Activated CD8-positive, alpha-beta T cell treated with anti-CD3 and anti-CD28 coated beads for 36 hours (primary cell): ENCODE results near the gene PCDHGA9. TPM values are rescaled to one million over a fixed set of nuclear protein-coding genes. Genes with fewer than 3 reads are reported as not detected.
"Not testable (repeated sequence)": the region's sequence is repeated elsewhere in the genome, so short reads cannot be mapped to it uniquely, and the experiment has no call there.

Experiments used
- ATAC-seq: fragments of 200-7000 bp; cut with Tn5 transposase; one replicate; pipeline ENCODE4 v1.10.0; 2021; ENCODE audit warnings: mild to moderate bottlenecking, moderate library complexity
- CTCF ChIA-PET: fragments of 350-600 bp; sonication (Branson Sonifier 250); formaldehyde crosslinking; loops from one replicate; lab custom pipeline; 2021; ENCODE audit warnings: antibody characterized with exemption; lab: Charles Lee
- POLR2A ChIA-PET: fragments of 350-600 bp; sonication (Branson Sonifier 250); formaldehyde crosslinking; loops from one replicate; lab custom pipeline; 2021; ENCODE audit warnings: antibody characterized with exemption; lab: Charles Lee
- DNase-seq: peaks from one replicate; pipeline ENCODE4 v3.0.0-alpha.2; 2020
- H3K27ac Mint-ChIP-seq: one replicate; pipeline ENCODE4 v1.8.0; 2021; ENCODE audit warnings: mild to moderate bottlenecking, mixed read lengths
- H3K27me3 Mint-ChIP-seq: one replicate; pipeline ENCODE4 v1.8.0; 2021; ENCODE audit warnings: mixed read lengths
- H3K36me3 Mint-ChIP-seq: one replicate; pipeline ENCODE4 v1.8.0; 2021; ENCODE audit warnings: low read depth, mixed read lengths
- H3K4me1 Mint-ChIP-seq: one replicate; pipeline ENCODE4 v1.8.0; 2021; ENCODE audit warnings: low read depth, mixed read lengths
- H3K4me3 Mint-ChIP-seq: one replicate; pipeline ENCODE4 v1.8.0; 2021; ENCODE audit warnings: mild to moderate bottlenecking, moderate library complexity, mixed read lengths
- H3K9me3 Mint-ChIP-seq: one replicate; pipeline ENCODE4 v1.8.0; 2021; ENCODE audit warnings: mixed read lengths
- intact Hi-C: fragments of 100-400 bp; cut with micrococcal nuclease; formaldehyde crosslinking; loops from one replicate; pipeline ENCODE4 v1.10.0; 2022
- total RNA-seq, 2 experiments: library from RNA; stranded (reverse); gene quantifications; one replicate each; pipeline ENCODE4 v1.2.3, GENCODE V29; 2021
- TF ChIP-seq, protein P1 (sequence below): fragments of 200-600 bp; IDR thresholded peaks from one replicate; pipeline ENCODE4 v1.8.0; 2022; ENCODE audit warnings: antibody characterized with exemption, mild to moderate bottlenecking

PCDHGA9 gene
- total RNA-seq, 2 experiments from 2014 or later, result 0.09 TPM; not detected in 1

DNA sequence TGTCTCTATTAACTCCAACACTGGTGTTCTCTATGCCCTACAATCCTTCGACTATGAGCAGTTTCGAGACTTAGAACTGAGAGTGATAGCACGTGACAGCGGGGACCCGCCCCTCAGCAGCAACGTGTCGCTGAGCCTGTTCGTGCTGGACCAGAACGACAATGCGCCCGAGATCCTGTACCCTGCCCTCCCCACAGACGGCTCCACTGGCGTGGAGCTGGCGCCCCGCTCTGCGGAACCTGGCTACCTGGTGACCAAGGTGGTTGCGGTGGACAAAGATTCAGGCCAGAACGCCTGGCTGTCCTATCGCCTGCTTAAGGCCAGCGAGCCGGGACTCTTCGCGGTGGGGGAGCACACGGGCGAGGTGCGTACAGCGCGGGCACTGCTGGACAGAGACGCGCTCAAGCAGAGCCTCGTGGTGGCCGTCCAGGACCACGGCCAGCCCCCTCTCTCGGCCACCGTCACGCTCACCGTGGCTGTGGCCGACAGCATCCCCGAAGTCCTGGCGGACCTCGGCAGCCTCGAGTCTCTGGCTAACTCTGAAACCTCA lies 20.2 kb downstream of the PCDHGA9 start:
- intact Hi-C loops, result no loop called here
- CTCF ChIA-PET, result interaction anchor here (0.7 to 2.7 kb wide), 2 partner anchors 91 to 135 kb away, joined by 3 to 19 read pairs; no protein-coding TSS in a partner anchor
- no peak overlapping the region for H3K27ac Mint-ChIP-seq

DNA sequence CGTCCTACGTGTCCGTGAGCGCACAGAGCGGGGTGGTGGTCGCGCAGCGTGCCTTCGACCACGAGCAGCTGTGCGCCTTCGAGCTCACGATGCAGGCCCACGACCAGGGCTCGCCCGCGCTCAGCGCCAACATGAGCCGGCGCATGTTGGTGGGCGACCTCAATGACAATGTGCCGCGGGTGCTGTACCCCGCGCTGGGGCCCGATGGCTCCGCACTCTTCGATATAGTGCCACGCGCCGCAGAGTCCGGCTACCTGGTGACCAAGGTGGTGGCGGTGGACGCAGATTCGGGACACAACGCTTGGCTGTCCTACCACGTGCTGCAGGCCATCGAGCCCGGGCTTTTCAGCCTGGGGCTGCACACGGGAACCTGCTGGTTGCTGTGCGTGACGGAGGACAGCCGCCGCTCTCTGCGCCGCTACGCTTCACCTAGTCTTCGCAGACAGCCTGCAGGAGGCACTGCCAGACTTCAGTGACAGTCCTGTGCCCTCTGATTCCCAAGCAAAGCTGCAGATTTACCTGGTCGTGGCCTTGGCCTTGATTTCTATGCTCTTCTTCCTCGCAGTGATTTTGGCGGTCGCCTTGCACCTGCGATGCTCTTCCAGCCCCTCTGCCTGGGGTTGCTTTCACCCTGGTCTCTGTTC lies 25.3 kb downstream of the PCDHGA9 start:
- POLR2A ChIA-PET, result no interaction called here
- DNase-seq (no peak), ATAC-seq (no peak)
- peaks cover 5% of the 10 kb centered on the region for H3K4me1 Mint-ChIP-seq
- peaks cover 23% of the 10 kb centered on the region for H3K36me3 Mint-ChIP-seq
- H3K4me3 Mint-ChIP-seq, result no peak overlapping the region
- peaks cover 21% of the 10 kb centered on the region for H3K9me3 Mint-ChIP-seq
- CTCF ChIA-PET, result interaction anchor here (1.0 to 1.4 kb wide), 3 partner anchors 9 to 53 kb away, joined by 3 to 4 read pairs (median 3); partner anchors contain the start of gene PCDHGB7
- intact Hi-C loops, result no loop called here
- H3K27ac Mint-ChIP-seq, result no peak overlapping the region
- H3K27me3 Mint-ChIP-seq, result peaks cover 67% of the 10 kb centered on the region
- TF ChIP-seq, protein P1, sequence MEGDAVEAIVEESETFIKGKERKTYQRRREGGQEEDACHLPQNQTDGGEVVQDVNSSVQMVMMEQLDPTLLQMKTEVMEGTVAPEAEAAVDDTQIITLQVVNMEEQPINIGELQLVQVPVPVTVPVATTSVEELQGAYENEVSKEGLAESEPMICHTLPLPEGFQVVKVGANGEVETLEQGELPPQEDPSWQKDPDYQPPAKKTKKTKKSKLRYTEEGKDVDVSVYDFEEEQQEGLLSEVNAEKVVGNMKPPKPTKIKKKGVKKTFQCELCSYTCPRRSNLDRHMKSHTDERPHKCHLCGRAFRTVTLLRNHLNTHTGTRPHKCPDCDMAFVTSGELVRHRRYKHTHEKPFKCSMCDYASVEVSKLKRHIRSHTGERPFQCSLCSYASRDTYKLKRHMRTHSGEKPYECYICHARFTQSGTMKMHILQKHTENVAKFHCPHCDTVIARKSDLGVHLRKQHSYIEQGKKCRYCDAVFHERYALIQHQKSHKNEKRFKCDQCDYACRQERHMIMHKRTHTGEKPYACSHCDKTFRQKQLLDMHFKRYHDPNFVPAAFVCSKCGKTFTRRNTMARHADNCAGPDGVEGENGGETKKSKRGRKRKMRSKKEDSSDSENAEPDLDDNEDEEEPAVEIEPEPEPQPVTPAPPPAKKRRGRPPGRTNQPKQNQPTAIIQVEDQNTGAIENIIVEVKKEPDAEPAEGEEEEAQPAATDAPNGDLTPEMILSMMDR, result no peak

More for the DNA sequence above, 20.2 kb downstream of the PCDHGA9 start:
- H3K27me3 Mint-ChIP-seq, result peaks cover 78% of the 10 kb centered on the region
- DNase-seq (no peak), ATAC-seq (no peak)
- peaks cover 28% of the 10 kb centered on the region for H3K9me3 Mint-ChIP-seq
- TF ChIP-seq, protein P1, result no peak
- no peak overlapping the region for H3K4me3 Mint-ChIP-seq
- POLR2A ChIA-PET, result interaction anchor here (0.5 kb wide), 1 partner anchor 69 kb away, joined by 3 read pairs; no protein-coding TSS in a partner anchor
- peaks cover 26% of the 10 kb centered on the region for H3K36me3 Mint-ChIP-seq
- H3K4me1 Mint-ChIP-seq, result peaks cover 8% of the 10 kb centered on the region

DNA sequence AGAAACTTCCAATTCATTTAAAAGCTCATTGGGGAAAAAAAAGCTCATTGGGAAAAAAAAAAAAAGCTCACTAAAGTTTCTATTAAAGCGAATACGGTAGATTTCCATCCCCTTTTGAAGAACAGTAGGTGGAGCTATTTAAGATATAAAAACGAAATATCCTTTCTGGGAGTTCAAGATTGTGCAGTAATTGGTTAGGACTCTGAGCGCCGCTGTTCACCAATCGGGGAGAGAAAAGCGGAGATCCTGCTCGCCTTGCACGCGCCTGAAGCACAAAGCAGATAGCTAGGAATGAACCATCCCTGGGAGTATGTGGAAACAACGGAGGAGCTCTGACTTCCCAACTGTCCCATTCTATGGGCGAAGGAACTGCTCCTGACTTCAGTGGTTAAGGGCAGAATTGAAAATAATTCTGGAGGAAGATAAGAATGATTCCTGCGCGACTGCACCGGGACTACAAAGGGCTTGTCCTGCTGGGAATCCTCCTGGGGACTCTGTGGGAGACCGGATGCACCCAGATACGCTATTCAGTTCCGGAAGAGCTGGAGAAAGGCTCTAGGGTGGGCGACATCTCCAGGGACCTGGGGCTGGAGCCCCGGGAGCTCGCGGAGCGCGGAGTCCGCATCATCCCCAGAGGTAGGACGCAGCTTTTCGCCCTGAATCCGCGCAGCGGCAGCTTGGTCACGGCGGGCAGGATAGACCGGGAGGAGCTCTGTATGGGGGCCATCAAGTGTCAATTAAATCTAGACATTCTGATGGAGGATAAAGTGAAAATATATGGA lies 27.9 kb downstream of the PCDHGA9 start, which contains the start of gene PCDHGA12:
Gene PCDHGA12 (plus strand): TSS at position 176 of the 782 bp plus-strand sequence. CDS start 253 bp downstream, at position 429.
- CTCF ChIA-PET, result interaction anchor here (0.7 to 4.3 kb wide), 40 partner anchors 10 to 253 kb away, joined by 3 to 40 read pairs (median 5); partner anchors contain the start of genes PCDHGA10, PCDHGA11, PCDHGA5 and PCDHGA8
- peaks cover 21% of the 10 kb centered on the region for H3K36me3 Mint-ChIP-seq
- intact Hi-C loops, result no loop called here
- no peak within 1 kb of the TSS for H3K27ac Mint-ChIP-seq
- peaks cover 22% of the 10 kb centered on the region for H3K9me3 Mint-ChIP-seq
- TF ChIP-seq, protein P1, result peak; percentile 36
- peaks cover 5% of the 10 kb centered on the region for H3K4me1 Mint-ChIP-seq
- peaks cover 58% of the 10 kb centered on the region for H3K27me3 Mint-ChIP-seq
- H3K4me3 Mint-ChIP-seq, result peak within 1 kb of the TSS; percentile 35
- ATAC-seq (peak; percentile 83), DNase-seq (peak; percentile 63)
- POLR2A ChIA-PET, result no interaction called here

DNA sequence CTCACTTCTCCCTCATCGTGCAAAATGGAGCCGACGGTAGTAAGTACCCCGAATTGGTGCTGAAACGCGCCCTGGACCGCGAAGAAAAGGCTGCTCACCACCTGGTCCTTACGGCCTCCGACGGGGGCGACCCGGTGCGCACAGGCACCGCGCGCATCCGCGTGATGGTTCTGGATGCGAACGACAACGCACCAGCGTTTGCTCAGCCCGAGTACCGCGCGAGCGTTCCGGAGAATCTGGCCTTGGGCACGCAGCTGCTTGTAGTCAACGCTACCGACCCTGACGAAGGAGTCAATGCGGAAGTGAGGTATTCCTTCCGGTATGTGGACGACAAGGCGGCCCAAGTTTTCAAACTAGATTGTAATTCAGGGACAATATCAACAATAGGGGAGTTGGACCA lies 28.7 kb downstream of the PCDHGA9 start:
- CTCF ChIA-PET, result interaction anchor here (1.4 to 4.3 kb wide), 18 partner anchors 11 to 135 kb away, joined by 3 to 40 read pairs (median 11); partner anchors contain the start of genes PCDHGA10, PCDHGA11, PCDHGA9 and PCDHGB3
- H3K9me3 Mint-ChIP-seq, result peaks cover 22% of the 10 kb centered on the region
- peak overlapping the region; percentile 35 for H3K4me3 Mint-ChIP-seq

DNA sequence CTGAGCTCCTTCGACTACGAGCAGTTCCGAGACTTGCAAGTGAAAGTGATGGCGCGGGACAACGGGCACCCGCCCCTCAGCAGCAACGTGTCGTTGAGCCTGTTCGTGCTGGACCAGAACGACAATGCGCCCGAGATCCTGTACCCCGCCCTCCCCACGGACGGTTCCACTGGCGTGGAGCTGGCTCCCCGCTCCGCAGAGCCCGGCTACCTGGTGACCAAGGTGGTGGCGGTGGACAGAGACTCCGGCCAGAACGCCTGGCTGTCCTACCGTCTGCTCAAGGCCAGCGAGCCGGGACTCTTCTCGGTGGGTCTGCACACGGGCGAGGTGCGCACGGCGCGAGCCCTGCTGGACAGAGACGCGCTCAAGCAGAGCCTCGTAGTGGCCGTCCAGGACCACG lies 29.7 kb downstream of the PCDHGA9 start:
- DNase-seq, ATAC-seq, H3K27ac Mint-ChIP-seq, H3K4me3 Mint-ChIP-seq, H3K4me1 Mint-ChIP-seq, intact Hi-C loops: not testable (repeated sequence)
- Mint-ChIP-seq H3K36me3 (peaks cover 21% of the 10 kb centered on the region), H3K9me3 (peaks cover 22% of the 10 kb centered on the region), H3K27me3 (peaks cover 41% of the 10 kb centered on the region)
- POLR2A ChIA-PET, result interaction anchor here (0.6 kb wide), 1 partner anchor 593 kb away, joined by 3 read pairs; no protein-coding TSS in a partner anchor
- CTCF ChIA-PET, result interaction anchor here (1.7 to 4.3 kb wide), 7 partner anchors 12 to 132 kb away, joined by 6 to 40 read pairs (median 24); partner anchors contain the start of genes PCDHGA11, PCDHGB7 and PCDHGC4

More for the DNA sequence above, 28.7 kb downstream of the PCDHGA9 start:
- DNase-seq (peak; percentile 22), ATAC-seq (no peak)
- Mint-ChIP-seq H3K4me1 (peaks cover 5% of the 10 kb centered on the region), H3K36me3 (peaks cover 21% of the 10 kb centered on the region), H3K27ac (no peak overlapping the region), H3K27me3 (peaks cover 51% of the 10 kb centered on the region)
- intact Hi-C loops, result no loop called here
- TF ChIP-seq, protein P1, result no peak
- POLR2A ChIA-PET, result no interaction called here

DNA sequence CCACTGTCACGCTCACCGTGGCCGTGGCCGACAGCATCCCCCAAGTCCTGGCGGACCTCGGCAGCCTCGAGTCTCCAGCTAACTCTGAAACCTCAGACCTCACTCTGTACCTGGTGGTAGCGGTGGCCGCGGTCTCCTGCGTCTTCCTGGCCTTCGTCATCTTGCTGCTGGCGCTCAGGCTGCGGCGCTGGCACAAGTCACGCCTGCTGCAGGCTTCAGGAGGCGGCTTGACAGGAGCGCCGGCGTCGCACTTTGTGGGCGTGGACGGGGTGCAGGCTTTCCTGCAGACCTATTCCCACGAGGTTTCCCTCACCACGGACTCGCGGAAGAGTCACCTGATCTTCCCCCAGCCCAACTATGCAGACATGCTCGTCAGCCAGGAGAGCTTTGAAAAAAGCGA lies 30.1 kb downstream of the PCDHGA9 start:
- intact Hi-C loops, result not testable (repeated sequence)

More for the DNA sequence above, 30.1 kb downstream of the PCDHGA9 start:
- Mint-ChIP-seq H3K9me3 (peaks cover 22% of the 10 kb centered on the region), H3K27me3 (peaks cover 39% of the 10 kb centered on the region), H3K36me3 (peaks cover 21% of the 10 kb centered on the region)
- H3K4me1 Mint-ChIP-seq, H3K4me3 Mint-ChIP-seq, DNase-seq, ATAC-seq, H3K27ac Mint-ChIP-seq: not testable (repeated sequence)
- POLR2A ChIA-PET, result interaction anchor here (0.6 kb wide), 1 partner anchor 593 kb away, joined by 3 read pairs; no protein-coding TSS in a partner anchor
- CTCF ChIA-PET, result interaction anchor here (1.7 to 4.3 kb wide), 2 partner anchors 12 to 91 kb away, joined by 6 to 40 read pairs; partner anchors contain the start of gene PCDHGA11
